HG02571 (cell line): ENCODE results near the gene TBCK.
"Not testable (repeated sequence)": the region's sequence is repeated elsewhere in the genome, so short reads cannot be mapped to it uniquely, and the experiment has no call there.

ENCODE experiments used
- ATAC-seq: cut with Tn5 transposase; IDR thresholded peaks from one replicate; pipeline ENCODE4 v1.9.1; 2021; ENCODE audit warnings: mild to moderate bottlenecking, moderate library complexity; ENCODE audit not compliant: unreplicated experiment

TBCK gene

DNA sequence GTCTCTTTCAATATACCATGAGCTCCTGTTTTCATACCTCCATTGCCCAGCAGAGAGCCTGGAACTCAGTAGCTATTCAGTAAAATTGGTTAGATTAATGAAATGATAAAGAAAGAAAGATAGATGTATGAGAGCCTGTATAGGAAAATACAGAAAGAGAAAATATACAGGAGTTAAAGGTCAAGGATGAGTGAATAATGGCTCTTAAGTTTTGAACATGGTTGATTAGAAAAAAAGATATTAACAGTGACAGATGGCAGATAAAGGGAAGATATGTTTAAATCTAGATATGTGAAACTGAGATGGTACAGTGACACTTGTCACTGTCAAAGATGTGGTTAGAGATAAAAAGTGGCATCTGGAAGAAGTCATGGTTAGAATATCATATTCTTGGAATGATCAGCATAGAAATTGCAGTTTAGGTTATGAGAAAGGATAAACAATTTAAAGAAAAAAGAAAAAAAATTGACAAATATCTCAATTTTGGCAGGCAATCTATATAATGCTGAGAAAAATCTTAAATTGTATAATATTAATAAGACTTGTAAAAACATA, 179.2 kb downstream of the TBCK start:
- ATAC-seq = no peak

DNA sequence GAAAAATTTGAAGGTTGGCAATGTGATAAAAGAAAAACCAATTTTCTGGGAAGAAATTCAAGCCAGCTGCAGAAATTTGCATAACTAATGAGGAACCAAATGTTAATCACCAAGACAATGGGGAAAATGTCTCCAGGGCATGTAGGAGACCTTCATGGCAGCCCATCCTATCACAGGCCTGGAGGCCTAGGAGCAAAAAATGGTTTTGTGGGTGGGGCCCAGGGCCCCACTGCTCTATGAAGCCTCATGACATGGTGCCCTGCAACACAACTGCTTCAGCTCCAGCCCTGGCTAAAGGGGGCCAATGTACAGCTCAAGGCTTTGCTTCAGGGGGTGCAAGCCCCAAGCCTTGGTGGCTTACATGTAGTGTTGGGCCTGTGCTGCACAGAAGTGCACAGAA, 184.0 kb downstream of the TBCK start:
- ATAC-seq = no peak

DNA sequence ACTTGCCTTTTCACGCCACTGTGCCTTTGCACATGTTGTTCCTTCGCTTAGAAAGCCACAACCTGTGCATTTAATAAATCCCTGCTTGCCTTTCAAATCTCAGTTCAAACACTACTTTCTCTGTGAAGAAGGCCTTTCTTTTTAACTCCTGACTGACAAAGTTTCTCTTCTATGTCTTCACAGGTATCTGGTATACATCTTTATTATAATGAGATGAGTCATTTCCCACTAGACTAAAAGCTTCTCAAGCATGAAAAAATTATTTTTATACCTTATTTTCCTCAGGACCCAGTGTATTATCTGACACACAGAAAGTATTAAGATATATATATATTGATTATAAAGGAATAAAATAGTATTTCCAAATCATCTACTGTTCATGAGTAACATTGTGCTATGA, 189.9 kb downstream of the TBCK start:
- no peak for ATAC-seq

DNA sequence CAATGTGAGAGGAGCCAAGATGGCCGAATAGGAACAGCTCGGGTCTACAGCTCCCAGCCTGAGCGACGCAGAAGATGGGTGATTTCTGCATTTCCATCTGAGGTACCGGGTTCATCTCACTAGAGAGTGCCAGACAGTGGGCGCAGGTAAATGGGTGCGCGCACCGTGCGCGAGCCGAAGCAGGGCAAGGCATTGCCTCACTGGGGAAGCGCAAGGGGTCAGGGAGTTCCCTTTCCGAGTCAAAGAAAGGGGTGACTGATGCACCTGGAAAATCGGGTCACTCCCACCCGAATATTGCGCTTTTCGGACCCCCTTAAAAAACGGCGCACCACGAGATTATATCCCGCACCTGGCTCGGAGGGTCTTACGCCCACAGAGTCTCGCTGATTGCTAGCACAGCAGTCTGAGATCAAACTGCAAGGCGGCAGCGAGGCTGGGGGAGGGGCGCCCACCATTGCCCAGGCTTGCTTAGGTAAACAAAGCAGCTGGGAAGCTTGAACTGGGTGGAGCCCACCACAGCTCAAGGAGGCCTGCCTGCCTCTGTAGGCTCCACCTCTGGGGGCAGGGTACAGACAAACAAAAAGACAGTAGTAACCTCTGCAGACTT, 196.0 kb downstream of the TBCK start:
- ATAC-seq = not testable (repeated sequence)

DNA sequence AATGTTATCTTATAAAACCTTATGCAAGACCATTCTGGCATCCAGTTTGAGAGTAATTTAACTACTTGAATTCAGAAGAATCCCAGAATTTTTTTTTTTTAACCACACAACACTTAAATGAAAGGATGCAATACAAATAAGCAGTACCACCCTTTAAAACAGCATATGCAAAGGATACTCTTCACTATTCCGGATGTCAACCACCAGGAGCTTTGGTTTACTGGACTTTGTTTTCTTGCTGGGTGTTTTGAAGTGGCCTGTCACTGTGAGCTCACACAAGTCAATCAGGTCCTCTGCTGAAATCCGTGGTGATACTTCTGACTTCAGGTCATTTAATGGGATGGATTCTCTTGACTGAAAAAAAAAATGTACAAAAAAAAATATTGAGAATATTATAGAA, 200.0 kb downstream of the TBCK start:
- no peak for ATAC-seq

DNA sequence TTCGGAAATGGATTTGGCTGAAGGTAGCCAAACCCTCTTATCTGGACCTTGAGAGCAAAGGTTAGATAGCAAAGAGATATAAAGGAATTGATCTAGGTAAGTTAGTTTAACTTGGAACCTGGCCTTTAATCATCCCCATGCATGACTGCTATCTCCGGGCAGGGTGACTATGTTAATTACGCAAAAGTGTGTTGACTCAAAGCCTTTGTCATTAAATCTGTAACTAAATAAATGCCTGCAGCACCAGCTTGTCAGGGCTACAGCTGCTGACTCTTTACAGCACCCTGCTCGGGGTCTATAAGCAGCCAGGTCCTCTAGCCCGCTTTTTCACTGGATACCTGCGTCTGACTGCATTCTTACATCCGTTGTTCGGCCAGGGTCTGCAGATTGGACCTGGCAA, 201.7 kb downstream of the TBCK start:
- no peak for ATAC-seq

DNA sequence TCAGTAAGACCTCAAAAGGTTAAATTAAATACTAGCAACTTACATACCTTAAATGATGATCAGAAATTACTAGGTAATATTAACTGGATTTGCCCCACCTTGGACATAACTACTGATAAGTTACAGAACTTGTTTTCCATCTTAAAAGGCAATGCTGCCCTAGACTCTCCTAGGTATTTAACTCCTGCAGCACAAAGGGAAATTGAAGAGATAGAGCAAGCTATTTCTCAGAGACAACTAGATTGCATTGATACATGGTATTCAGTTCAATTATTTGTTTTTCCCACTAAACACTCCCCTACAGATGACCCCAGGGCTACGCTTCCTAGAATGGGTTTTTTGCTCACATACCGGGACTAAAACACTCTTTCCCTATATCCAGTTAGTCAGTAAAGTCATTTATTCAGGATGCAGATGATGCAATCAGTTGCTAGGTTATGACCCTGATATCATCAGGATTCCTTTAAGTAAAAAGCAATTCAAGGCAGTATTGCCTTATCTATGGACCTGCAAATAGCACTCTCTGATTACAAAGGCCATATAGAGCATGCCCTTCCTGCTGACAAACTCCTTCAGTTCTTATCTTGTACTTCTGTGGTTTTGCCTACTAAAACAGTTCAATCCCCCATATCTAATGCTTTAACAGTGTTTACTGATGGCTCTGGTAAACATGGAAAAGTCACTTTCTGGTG, 204.1 kb downstream of the TBCK start:
- not testable (repeated sequence) for ATAC-seq

DNA sequence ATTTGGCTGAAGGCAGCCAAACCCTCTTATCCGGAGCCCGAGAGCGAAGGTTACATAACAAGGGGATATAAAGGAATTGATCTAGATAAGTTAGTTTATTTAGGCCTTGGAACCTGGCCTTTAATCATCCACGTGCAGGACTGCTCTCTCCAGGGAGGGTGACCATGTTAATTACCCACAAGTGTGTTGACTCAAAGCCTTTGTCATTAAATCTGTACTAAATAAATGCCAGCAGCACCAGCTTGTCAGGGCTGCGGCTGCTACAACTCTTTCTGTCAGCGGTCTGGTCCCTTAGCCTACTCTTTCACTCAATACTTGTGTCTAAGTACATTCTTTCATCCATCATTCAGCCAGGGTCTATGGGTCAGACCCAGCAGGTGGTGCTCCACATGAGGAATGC, 206.1 kb downstream of the TBCK start:
- no peak for ATAC-seq

DNA sequence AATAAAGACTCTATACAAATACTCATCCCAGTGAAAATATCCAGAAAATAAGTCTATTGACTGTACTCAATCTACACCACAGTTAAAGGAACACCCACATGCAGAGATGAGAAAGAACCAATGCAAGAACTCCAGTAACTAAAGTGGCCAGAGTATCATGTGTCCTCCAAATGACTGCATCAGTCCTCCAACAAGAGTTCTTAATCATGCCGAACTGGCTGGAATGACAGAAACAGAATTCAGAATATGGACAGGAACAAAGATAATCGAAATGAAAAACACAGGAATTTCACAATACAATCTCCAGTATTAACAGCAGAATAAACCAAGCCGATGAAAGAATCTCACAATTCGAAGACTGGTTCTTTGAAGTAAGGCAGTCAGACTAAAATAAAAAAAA, 210.3 kb downstream of the TBCK start:
- ATAC-seq = no peak

DNA sequence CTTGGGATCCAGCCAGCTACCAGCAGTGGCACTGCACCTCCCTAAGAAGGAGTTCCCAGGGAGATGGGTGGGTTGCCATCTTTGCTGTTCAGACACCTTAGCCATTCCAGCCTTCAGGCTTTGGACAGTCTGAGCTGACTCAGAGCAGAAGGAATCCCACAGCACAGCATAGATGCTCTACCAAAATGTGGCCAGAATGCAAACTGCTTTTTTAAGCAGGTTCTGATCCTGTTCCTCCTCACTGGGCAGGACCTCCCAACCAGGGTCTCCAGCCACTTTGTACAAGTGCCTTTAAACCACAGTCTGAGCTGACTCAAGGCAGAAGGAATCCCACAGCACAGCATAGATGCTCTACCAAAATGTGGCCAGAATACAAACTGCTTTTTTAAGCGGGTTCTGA, 211.7 kb downstream of the TBCK start:
- no peak for ATAC-seq

DNA sequence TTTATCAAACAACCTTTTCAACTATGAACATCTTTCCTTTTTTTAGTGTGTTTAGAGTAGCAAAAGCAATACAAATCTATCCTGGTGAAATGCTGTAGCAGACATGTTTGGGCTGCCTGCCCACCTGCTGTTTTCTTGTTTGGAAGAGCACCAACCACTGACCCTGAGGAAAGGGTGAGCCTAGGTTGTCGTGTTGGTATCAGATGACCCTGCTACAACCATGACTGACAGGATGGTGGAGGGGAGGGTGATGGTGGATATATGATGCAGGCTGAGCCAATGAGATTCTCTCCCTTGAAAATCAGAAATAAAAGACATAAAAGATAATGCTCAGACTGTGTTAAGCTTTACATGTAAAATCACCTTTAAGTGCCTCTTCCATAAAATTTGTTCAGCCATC, 219.6 kb downstream of the TBCK start:
- no peak for ATAC-seq

DNA sequence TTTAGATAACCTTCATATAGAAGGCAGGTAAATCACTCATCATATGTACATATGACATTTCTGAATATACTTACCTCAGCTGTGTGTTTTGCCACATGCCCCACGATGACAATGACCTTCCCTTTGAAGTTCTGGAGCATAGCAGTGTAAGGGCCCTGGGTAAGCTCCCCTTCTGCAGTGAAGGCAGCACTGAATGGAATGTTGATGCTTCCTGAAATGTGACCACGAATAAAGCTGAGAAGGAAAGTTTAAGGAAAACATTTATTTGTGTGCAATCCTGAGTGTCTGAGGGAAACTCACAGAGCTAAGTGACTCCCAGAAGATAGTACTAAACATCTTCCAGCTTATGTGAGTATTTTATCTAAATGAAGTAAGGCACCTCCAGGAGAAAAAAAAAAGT, 220.6 kb downstream of the TBCK start:
- no peak for ATAC-seq

DNA sequence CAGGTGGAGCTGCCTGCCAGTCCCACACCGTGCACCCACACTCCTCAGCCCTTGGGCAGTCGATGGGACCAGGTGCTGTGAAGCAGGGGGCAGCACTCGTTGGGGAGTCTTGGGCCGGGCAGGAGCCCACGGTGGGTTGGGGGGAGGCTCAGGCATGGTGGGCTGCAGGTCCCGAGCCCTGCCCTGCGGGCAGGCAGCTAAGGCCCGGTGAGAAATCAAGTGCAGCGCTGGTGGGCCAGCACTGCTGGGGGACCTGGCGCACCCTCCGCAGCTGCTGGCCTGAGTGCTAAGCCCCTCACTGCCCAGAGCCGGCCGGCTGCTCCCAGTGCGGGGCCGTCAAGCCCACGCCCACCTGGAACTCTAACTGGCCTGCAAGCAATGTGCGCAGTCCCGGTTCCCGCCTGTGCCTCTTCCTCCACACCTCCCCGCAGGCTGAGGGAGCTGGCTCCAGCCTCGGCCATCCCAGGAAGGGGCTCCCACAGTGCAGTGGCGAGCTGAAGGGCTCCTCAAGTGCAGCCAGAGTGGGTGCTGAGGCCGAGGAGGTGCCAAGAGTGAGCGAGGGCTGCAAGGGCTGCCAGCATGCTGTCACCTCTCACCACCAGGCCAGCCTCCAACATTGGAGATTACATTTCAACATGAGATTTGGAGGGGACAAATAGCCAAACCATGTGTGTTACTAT, 223.5 kb downstream of the TBCK start:
- ATAC-seq = no peak

DNA sequence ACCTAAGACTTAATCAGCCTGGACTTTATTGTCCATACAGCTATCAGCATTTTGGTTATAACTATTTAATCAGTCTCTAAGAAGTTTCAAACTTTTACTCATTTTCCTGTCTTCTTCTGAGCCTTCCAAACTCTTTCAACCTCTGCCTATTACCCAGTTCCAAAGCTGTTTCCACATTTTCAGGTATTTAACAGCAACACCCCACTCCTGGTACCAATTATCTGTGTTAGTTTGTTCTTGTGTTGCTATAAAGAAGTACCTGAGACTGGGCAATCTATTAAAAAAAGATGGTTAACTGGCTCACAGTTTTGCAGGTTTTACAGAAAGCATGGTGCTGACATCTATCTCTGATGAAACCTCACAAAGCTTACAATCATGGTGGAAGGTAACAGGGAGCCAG, 225.2 kb downstream of the TBCK start:
- ATAC-seq = no peak

DNA sequence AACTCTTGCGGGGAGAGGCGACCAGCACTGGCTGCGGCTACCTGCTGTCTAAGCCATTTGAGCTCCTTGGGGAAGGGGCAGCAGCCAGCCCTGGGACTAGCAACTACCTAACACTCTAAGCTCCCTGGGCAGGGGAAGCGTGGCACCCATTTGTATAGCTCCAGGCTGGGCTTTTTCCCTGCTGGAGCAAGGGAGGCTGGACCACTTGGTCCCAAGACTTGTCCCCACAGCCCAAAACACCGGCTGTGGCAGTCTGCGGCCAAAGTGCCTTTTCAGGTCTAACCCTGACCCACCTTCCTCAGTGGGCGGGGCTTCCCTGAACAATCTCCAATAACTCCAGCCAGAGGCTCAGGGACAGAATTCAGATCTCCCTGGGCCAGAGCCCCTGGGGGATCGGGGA, 232.9 kb downstream of the TBCK start:
- ATAC-seq = no peak

DNA sequence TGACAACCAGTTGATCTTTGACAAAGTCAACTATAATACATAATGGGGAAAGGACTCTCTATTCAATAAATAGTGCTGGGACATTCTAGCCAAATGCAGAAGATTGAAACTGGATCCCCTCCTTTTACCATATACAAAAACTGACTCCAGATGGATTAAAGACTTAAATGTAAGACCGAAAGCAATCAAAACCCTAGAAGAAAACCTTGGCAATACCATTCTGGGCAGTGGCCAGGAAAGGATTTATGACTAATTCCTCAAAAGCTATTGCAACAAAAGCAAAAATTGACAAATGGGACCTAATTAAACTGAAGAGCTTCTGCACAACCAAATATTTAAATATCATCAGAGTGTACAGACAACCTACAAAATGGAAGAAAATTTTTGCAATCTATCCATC, 235.6 kb downstream of the TBCK start:
- no peak for ATAC-seq

DNA sequence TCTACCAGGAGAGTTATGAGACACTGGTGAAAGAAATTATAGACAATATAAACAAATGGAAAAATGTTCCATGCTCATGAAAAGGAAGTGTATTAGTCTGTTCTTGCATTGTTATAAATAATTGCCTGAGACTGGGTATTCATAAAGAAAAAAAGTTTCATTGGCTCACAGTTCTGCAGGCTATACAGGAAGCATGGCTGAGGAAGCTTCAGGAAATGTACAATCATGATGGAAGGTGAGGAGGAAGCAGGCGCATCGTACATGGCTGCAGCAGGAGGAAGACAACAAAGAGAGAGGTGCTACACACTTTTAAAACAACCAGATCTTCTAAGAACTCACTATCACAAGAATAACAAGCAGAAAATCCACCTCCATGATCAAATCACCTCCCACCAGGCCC, 236.4 kb downstream of the TBCK start:
- no peak for ATAC-seq

DNA sequence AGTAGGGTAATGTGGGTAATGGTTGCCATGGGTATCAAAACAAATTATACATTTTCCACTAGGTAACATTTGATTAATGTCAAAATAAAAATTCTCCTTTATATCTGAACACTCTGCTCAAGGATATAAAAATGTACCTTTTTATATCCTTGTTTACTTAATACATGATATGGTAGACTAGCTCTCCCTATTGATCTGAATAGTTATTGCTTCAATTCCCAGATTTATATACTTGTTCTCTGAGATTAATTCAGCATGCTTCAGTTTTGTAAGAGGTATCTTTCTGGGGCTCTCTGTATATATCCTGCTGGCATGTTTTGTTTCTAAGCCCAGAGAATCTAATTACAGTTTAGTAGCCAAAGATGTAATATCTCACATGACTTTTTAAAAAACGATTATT, 251.0 kb downstream of the TBCK start:
- ATAC-seq = no peak

DNA sequence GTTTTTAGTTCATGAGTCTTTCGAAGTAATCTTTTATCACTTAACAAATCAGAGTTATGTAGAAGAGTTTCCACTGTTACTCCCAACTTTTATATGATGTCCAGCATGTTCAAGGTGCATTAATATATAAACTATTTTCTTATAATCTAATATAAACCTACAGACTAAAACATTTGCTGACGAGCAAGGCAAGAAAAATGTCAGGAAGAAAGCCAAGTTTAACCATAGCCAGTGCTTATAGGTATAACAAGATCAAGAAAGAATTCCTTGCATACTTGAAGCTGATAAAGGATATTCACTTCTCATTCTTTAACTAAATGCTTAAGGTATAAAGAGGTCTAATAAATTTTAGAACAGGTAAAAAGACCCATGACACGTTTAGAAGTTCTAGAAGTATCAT, 253.0 kb downstream of the TBCK start:
- no peak for ATAC-seq

DNA sequence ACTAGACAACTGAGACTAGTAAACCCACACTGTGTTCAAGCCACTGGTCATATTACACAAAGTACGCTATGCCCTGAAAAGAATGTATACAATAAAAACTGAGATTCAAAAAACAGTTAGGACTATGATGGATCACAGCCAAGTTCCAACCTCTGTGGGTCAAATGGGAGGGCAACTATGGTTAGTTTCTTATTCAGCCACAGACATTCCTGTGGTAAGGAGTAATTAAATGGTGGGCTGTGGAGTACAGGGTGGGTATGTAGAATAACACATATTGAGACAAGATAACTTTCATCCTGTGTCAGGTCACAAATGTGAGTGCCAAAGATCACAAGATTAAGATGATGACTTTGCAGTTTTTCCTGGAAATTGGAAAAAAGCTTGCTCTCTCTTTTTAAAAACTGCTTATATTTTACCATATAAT, 253.5 kb downstream of the TBCK start:
- ATAC-seq = no peak

DNA sequence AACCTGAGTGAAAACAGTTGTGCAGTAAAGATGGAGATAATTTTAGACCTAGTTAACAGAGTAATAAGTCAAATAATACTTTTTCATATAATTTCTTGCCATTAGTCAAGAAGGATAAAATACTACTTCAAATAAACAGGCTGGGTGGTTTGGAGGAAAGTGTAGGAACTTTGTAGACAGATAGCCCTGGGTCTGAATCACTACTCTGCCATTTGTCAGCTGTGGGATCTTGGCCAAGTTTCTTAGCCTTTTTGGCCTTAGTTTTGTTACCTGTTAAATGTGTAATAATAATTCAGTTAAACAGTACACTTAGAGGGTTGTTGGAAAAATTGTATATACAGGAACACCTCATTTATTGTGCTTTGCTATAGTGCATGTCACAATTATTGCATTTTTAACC, 257.1 kb downstream of the TBCK start:
- no peak for ATAC-seq

DNA sequence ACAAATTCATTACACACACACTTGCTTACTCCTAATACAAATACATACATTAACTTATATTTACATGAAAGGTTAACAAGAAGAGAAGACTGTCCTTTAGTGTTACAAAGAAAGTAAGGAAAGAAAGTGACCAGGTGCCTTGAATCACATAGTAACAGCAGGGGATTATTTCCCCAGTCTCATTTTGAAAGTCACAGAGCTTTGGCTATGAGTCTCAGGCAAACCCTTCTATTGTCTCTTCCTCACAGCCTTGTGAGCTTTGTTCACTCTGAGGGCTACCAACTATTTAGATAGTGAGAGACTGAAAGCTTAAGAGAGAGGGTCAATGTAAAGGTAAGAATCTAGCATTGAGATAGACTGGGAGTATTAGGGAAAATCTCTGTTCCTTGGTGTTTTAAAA, 259.1 kb downstream of the TBCK start:
- no peak for ATAC-seq
